Epithelial cell of proximal tubule (primary cell): Measurements from ENCODE around the gene OR10D3. TPM values are rescaled to one million over a fixed set of nuclear protein-coding genes. Genes with fewer than 3 reads are reported as not detected.
"Not testable (repeated sequence)": the region's sequence is repeated elsewhere in the genome, so short reads cannot be mapped to it uniquely, and the experiment has no call there.

Experiments
- DNase-seq: peaks from one replicate; pipeline ENCODE4 v3.0.0-alpha.2; 2011; ENCODE audit warnings: low read depth
- H3K4me3 ChIP-seq: 2 replicates; pipeline ENCODE4 v1.5.1; 2011; ENCODE audit warnings: low read depth, mild to moderate bottlenecking, low read length
- total RNA-seq: library from RNA; depleted of rRNA; stranded (reverse); fragments of >200 nt; gene quantifications from 2 replicates; pipeline ENCODE4 v1.2.3, GENCODE V29; 2015
- TF ChIP-seq, protein P1 (sequence below): conservative IDR thresholded peaks from 2 replicates; pipeline ENCODE4 v1.5.1; 2012; ENCODE audit warnings: low read depth, mild to moderate bottlenecking, low read length

The OR10D3 gene
- total RNA-seq, 1 donor from 2014 or later, result not detected

DNA sequence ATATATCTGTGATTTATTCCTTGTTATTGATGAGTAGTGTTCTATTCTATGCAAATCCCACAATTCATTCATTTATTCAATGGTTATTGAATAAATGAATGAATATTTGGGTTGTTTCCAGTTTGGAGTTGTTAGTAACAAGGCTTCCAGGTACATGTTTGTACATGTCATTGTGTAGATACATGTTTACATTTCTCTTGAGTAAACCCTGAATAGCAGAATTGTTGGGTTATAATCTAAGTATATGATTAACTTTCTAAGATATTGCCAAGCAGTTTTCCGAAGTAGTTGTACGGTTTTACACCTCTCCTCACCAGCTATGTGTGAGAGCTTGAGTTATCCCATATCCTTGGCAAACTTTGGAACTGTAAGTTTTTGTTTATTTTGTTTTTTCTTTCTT lies 39.3 kb downstream of the OR10D3 start:
- no peak overlapping the region for H3K4me3 ChIP-seq
- TF ChIP-seq, protein P1, sequence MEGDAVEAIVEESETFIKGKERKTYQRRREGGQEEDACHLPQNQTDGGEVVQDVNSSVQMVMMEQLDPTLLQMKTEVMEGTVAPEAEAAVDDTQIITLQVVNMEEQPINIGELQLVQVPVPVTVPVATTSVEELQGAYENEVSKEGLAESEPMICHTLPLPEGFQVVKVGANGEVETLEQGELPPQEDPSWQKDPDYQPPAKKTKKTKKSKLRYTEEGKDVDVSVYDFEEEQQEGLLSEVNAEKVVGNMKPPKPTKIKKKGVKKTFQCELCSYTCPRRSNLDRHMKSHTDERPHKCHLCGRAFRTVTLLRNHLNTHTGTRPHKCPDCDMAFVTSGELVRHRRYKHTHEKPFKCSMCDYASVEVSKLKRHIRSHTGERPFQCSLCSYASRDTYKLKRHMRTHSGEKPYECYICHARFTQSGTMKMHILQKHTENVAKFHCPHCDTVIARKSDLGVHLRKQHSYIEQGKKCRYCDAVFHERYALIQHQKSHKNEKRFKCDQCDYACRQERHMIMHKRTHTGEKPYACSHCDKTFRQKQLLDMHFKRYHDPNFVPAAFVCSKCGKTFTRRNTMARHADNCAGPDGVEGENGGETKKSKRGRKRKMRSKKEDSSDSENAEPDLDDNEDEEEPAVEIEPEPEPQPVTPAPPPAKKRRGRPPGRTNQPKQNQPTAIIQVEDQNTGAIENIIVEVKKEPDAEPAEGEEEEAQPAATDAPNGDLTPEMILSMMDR, result no peak
- DNase-seq, result no peak

DNA sequence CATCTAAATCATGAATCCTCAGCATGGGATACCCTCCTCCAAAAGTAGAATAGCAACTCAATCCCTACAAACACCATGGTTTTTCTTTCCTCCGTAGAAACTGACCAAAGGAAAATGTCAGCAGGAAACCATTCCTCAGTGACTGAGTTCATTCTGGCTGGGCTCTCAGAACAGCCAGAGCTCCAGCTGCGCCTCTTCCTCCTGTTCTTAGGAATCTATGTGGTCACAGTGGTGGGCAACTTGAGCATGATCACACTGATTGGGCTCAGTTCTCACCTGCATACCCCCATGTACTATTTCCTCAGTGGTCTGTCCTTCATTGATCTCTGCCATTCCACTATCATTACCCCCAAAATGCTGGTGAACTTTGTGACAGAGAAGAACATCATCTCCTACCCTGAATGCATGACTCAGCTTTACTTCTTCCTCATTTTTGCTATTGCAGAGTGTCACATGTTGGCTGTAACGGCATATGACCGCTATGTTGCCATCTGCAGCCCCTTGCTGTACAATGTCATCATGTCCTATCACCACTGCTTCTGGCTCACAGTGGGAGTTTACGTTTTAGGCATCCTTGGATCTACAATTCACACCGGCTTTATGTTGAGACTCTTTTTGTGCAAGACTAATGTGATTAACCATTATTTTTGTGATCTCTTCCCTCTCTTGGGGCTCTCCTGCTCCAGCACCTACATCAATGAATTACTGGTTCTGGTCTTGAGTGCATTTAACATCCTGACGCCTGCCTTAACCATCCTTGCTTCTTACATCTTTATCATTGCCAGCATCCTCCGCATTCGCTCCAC lies 41.7 kb downstream of the OR10D3 start:
- not testable (repeated sequence) for DNase-seq, H3K4me3 ChIP-seq

DNA sequence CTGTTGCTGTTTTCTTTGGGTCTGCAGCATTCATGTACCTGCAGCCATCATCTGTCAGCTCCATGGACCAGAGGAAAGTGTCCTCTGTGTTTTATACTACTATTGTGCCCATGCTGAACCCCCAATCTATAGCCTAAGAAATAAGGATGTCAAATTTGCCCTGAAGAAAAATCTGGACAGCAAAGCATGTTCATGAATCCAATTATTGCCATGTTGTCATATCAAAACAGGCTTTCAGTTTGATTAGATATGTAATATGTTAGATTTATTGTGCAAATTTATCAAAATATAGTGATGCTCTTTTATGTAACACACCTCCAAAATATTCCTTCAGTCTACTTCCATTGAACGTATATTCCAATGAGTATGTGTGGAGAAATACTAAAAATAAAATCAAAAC lies 42.3 kb downstream of the OR10D3 start:
- no peak overlapping the region for H3K4me3 ChIP-seq
- TF ChIP-seq, protein P1, result no peak
- DNase-seq, result no peak

DNA sequence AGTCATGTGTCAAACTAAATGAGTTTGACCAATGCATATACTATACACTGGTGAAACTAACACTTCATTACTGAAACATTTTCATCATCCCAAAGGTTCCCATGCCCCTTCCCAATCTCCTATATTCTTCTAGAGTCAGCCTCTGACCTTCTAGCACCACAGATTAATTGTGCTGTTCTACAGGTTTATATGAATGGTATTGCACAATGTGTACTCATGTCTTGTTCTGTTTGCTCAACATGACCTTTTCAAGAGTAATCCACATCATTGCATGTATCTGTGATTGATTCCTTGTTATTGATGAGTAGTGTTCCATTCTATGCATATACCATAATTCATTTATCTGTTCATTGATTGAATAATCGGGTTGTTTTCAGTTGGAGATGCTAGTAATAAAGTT lies 50.2 kb downstream of the OR10D3 start:
- TF ChIP-seq, protein P1, result no peak
- no peak for DNase-seq
- H3K4me3 ChIP-seq, result no peak overlapping the region

Other genes starting within 250 kb of the OR10D3 start
- not detected in 2 replicates for gene OR4D5, start 243.7 kb upstream of the OR10D3 start, total RNA-seq
- not detected in 2 replicates for gene OR6T1, start 239.5 kb upstream of the OR10D3 start, total RNA-seq
- not detected in 2 replicates for gene OR10S1, start 205.6 kb upstream of the OR10D3 start, total RNA-seq
- not detected in 2 replicates for gene OR10G6, start 188.2 kb upstream of the OR10D3 start, total RNA-seq
- not detected in 2 replicates for gene OR10G4, start 170.3 kb upstream of the OR10D3 start, total RNA-seq
- gene OR10G9, start 160.3 kb upstream of the OR10D3 start, total RNA-seq, result not detected in 2 replicates
- not detected in 2 replicates for gene OR10G8, start 156.5 kb upstream of the OR10D3 start, total RNA-seq
- not detected in 2 replicates for gene OR10G7, start 142.0 kb upstream of the OR10D3 start, total RNA-seq
- 12.1 and 13.1 TPM in 2 replicates for gene VWA5A, start 67.9 kb upstream of the OR10D3 start, total RNA-seq
- gene OR8G1, start 57.8 kb downstream of the OR10D3 start, total RNA-seq, result not detected in 2 replicates
- gene OR8G5, start 73.0 kb downstream of the OR10D3 start, total RNA-seq, result not detected in 2 replicates
- gene OR8D1, start 130.6 kb downstream of the OR10D3 start, total RNA-seq, result not detected in 2 replicates
- not detected in 2 replicates for gene OR8D2, start 136.9 kb downstream of the OR10D3 start, total RNA-seq
- not detected in 2 replicates for gene OR8B2, start 201.2 kb downstream of the OR10D3 start, total RNA-seq
- gene OR8B3, start 215.7 kb downstream of the OR10D3 start, total RNA-seq, result not detected in 2 replicates
- not detected in 2 replicates for gene OR8B4, start 241.5 kb downstream of the OR10D3 start, total RNA-seq